K562 (cell line): ENCODE data around the gene LONRF3.

Source experiments
- CBX1 ChIP-seq: sonication (generic); IDR thresholded peaks from 2 replicates; pipeline ENCODE4 v1.6.1; 2016; ENCODE audit warnings: antibody characterized with exemption, low read depth, mild to moderate bottlenecking
- CCNT2 ChIP-seq: IDR thresholded peaks from 2 replicates; pipeline ENCODE4 v1.6.1; 2011; ENCODE audit warnings: borderline replicate concordance, low read depth, mild to moderate bottlenecking, moderate library complexity, mixed read lengths, low read length; ENCODE audit not compliant: insufficient read length; ENCODE audit errors: extremely low read depth
- CTCF ChIP-seq, 3 experiments: IDR thresholded peaks in 2 of 3; conservative IDR thresholded peaks in 1 of 3; 2 replicates each; pipeline ENCODE4 v1.5.1; 2011 to 2012; ENCODE audit warnings: low read length in 3 of 3, mild to moderate bottlenecking in 3 of 3, control low read depth in 2 of 3, improper control_type of control experiment in 1 of 3, inconsistent platforms in 1 of 3, low read depth in 1 of 3, mixed read lengths in 1 of 3, moderate library complexity in 1 of 3; ENCODE audit not compliant: insufficient read depth in 2 of 3
- HNRNPUL1 ChIP-seq: fragments of 200-400 bp; formaldehyde crosslinking; IDR thresholded peaks from 2 replicates; pipeline ENCODE4 v1.6.1; 2017; ENCODE audit warnings: low read length
- NFIC ChIP-seq: fragments of 450-650 bp; IDR thresholded peaks from 2 replicates; pipeline ENCODE4 v1.6.1; 2017; ENCODE audit warnings: mild to moderate bottlenecking, inconsistent platforms
- NR2C1 ChIP-seq, 2 experiments: fragments of 450-650 bp; IDR thresholded peaks; 2 replicates each; pipeline ENCODE4 v1.6.1; 2017; ENCODE audit warnings: mild to moderate bottlenecking in 2 of 2, antibody characterized with exemption in 1 of 2, inconsistent platforms in 1 of 2, missing compliant biosample characterization in 1 of 2, missing genetic modification characterization in 1 of 2
- NR2C2 ChIP-seq, 2 experiments: fragments of 200-800 bp in 1 of 2; sonication (Bioruptor generic) in 1 of 2; sonication (generic) in 1 of 2; formaldehyde crosslinking in 1 of 2; IDR thresholded peaks; 2 replicates each; pipeline versions ENCODE4 v1.6.1 to v1.8.0; 2016 to 2022; ENCODE audit warnings: mild to moderate bottlenecking in 1 of 2, missing compliant biosample characterization in 1 of 2, missing genetic modification characterization in 1 of 2, missing genetic modification reagents in 1 of 2
- PCBP1 ChIP-seq: fragments of 200-400 bp; formaldehyde crosslinking; IDR thresholded peaks from 2 replicates; pipeline ENCODE4 v1.6.1; 2018; ENCODE audit warnings: mild to moderate bottlenecking, low read depth, low read length; ENCODE audit not compliant: poor library complexity, severe bottlenecking
- PRMT5 ChIP-seq: sonication (generic); formaldehyde crosslinking; IDR thresholded peaks from 2 replicates; pipeline ENCODE4 v1.5.0; 2020; ENCODE audit warnings: missing genetic modification reagents
- SMAD3 ChIP-seq: fragments of 450-650 bp; formaldehyde crosslinking; conservative IDR thresholded peaks from 2 replicates; pipeline ENCODE4 v1.4.0; 2020; ENCODE audit warnings: mild to moderate bottlenecking
- SREBF2 ChIP-seq: sonication (generic); formaldehyde crosslinking; IDR thresholded peaks from 2 replicates; pipeline ENCODE4 v1.4.0; 2020; ENCODE audit warnings: mild to moderate bottlenecking, missing genetic modification reagents
- STAG1 ChIP-seq: sonication (generic); formaldehyde crosslinking; IDR thresholded peaks from 2 replicates; pipeline ENCODE4 v1.5.0; 2020; ENCODE audit warnings: missing genetic modification reagents, borderline replicate concordance
- ZBTB8A ChIP-seq: fragments of 450-650 bp; IDR thresholded peaks from 2 replicates; pipeline ENCODE4 v1.6.1; 2018; ENCODE audit warnings: mild to moderate bottlenecking, moderate library complexity; ENCODE audit not compliant: partially characterized antibody

- TF ChIP-seq HNRNPUL1 (no peak), NFIC (no peak), ZBTB8A (no peak), CCNT2 (no peak), SMAD3 (CRISPR knock-in tag) (no peak), PCBP1 (no peak), NR2C1 (IDR thresholded peaks at IDR 0.05) (no peak), NR2C1 (tag; IDR thresholded peaks at IDR 0.05) (no peak), PRMT5 (CRISPR knock-in tag) (no peak), CTCF (IDR thresholded peaks at IDR 0.05 in 2 of 3, conservative IDR thresholded peaks at IDR 0.05 in 1 of 3; ENCODE audit: insufficient read depth in 2 of 3, low read depth in 1 of 3, low read length in 3 of 3) (no peak), SREBF2 (CRISPR knock-in tag) (no peak), NR2C2 (CRISPR knock-in tag; IDR thresholded peaks at IDR 0.05) (no peak), NR2C2 (tag; IDR thresholded peaks at IDR 0.05) (no peak), CBX1 (no peak), STAG1 (CRISPR knock-in tag) (no peak)
These were observed 51.5 kb downstream of the LONRF3 start for GRCh38 chrX:119025900-119026299.
